KBM-7 (cell line): Measurements from ENCODE around the gene NLRX1.
"Not testable (repeated sequence)": the region's sequence is repeated elsewhere in the genome, so short reads cannot be mapped to it uniquely, and the experiment has no call there.

Experiments used
- DNase-seq: peaks from one replicate; pipeline ENCODE4 v3.0.0-alpha.2; 2015
- in situ Hi-C: fragments of 300-500 bp; cut with MboI; formaldehyde crosslinking; loops from 2 replicates; pipeline ENCODE4 v1.14.3; 2020; ENCODE audit warnings: low sequenced_read_pairs, low pct_unique_long_range_greater_than_20kb, mixed read lengths

The NLRX1 gene

GRCh38 chr11:119179983-119180382 lies 11.5 kb downstream of the NLRX1 start:
- DNase-seq: no peak

GRCh38 chr11:119180729-119181676 lies 12.5 kb downstream of the NLRX1 start:
- in situ Hi-C loops: no loop called here
- no peak for DNase-seq

More at GRCh38 chr11:119179983-119180382, 11.5 kb downstream of the NLRX1 start:
- in situ Hi-C loops: no loop called here

GRCh38 chr11:119181677-119182412 lies 13.3 kb downstream of the NLRX1 start:
- DNase-seq: peak; percentile 15
- in situ Hi-C loops: no loop called here

GRCh38 chr11:119184399-119184798 lies 15.9 kb downstream of the NLRX1 start:
- not testable (repeated sequence) for DNase-seq

GRCh38 chr11:119185981-119186634 lies 17.6 kb downstream of the NLRX1 start:
- in situ Hi-C loops: no loop called here
- no peak for DNase-seq

More at GRCh38 chr11:119184399-119184798, 15.9 kb downstream of the NLRX1 start:
- in situ Hi-C loops: not testable (repeated sequence)

- in situ Hi-C loops: no loop called here
- DNase-seq: no peak
Observed at GRCh38 chr11:119187123-119187892, 18.8 kb downstream of the NLRX1 start.

- DNase-seq: no peak
- in situ Hi-C loops: no loop called here
Observed at GRCh38 chr11:119188067-119188466, 19.5 kb downstream of the NLRX1 start.

- in situ Hi-C loops: no loop called here
- no peak for DNase-seq
Observed at GRCh38 chr11:119188887-119189286, 20.4 kb downstream of the NLRX1 start.

GRCh38 chr11:119189393-119189792 lies 20.9 kb downstream of the NLRX1 start:
- in situ Hi-C loops: no loop called here
- no peak for DNase-seq

- in situ Hi-C loops: no loop called here
- DNase-seq: no peak
Observed at GRCh38 chr11:119190531-119190930, 22.0 kb downstream of the NLRX1 start.

GRCh38 chr11:119191265-119191664 lies 22.7 kb downstream of the NLRX1 start:
- in situ Hi-C loops, DNase-seq: not testable (repeated sequence)

GRCh38 chr11:119192111-119192510 lies 23.6 kb downstream of the NLRX1 start:
- no peak for DNase-seq
- in situ Hi-C loops: no loop called here

- in situ Hi-C loops: no loop called here
- DNase-seq: no peak
Observed at GRCh38 chr11:119193001-119193400, 24.5 kb downstream of the NLRX1 start.

GRCh38 chr11:119193626-119194025 lies 25.1 kb downstream of the NLRX1 start:
- in situ Hi-C loops: no loop called here

GRCh38 chr11:119194811-119195440 lies 26.4 kb downstream of the NLRX1 start:
- in situ Hi-C loops: no loop called here
- DNase-seq: no peak

More at GRCh38 chr11:119193626-119194025, 25.1 kb downstream of the NLRX1 start:
- DNase-seq: no peak

GRCh38 chr11:119195680-119196079 lies 27.2 kb downstream of the NLRX1 start:
- in situ Hi-C loops: no loop called here
- no peak for DNase-seq

- DNase-seq: peak; percentile 93
- in situ Hi-C loops: no loop called here
Observed at GRCh38 chr11:119196833-119197483, 28.4 kb downstream of the NLRX1 start.

- DNase-seq: no peak
- in situ Hi-C loops: no loop called here
Observed at GRCh38 chr11:119198925-119199324, 30.4 kb downstream of the NLRX1 start.
